Thymus (tissue), 11 donors: ENCODE data around the gene SYT5. TPM values are rescaled to one million over a fixed set of nuclear protein-coding genes. Genes with fewer than 3 reads are reported as not detected.

Source experiments
- DNase-seq, 9 donors: peaks; one replicate each; pipeline ENCODE4 v3.0.0-alpha.2; 2013; ENCODE audit warnings: low spot score in 9 of 9, low read depth in 6 of 9, missing footprints in 1 of 9
- H3K27ac ChIP-seq, 2 donors: one replicate each; pipeline ENCODE4 v1.5.1; 2013; ENCODE audit warnings: control low read depth in 1 of 2, low read depth in 1 of 2, low read length in 1 of 2, mild to moderate bottlenecking in 1 of 2, moderate library complexity in 1 of 2
- H3K27me3 ChIP-seq, 2 donors: one replicate each; pipeline ENCODE4 v1.5.1; 2013; ENCODE audit warnings: low read length in 1 of 2; ENCODE audit not compliant: control insufficient read depth in 2 of 2, insufficient read depth in 1 of 2
- H3K36me3 ChIP-seq, 2 donors: one replicate each; pipeline ENCODE4 v1.5.1; 2013; ENCODE audit warnings: low read length in 1 of 2, mild to moderate bottlenecking in 1 of 2, moderate library complexity in 1 of 2; ENCODE audit not compliant: control insufficient read depth in 2 of 2, insufficient read depth in 2 of 2
- H3K4me1 ChIP-seq, 2 donors: one replicate each; pipeline ENCODE4 v1.5.1; 2013; ENCODE audit warnings: low read length in 2 of 2; ENCODE audit not compliant: control insufficient read depth in 2 of 2, insufficient read depth in 2 of 2
- H3K4me3 ChIP-seq, 2 donors: one replicate each; pipeline ENCODE4 v1.5.1; 2013; ENCODE audit warnings: low read length in 2 of 2, control low read depth in 1 of 2, mild to moderate bottlenecking in 1 of 2
- H3K9me3 ChIP-seq, 2 donors: one replicate each; pipeline ENCODE4 v1.5.1; 2013; ENCODE audit warnings: low read length in 1 of 2, mild to moderate bottlenecking in 1 of 2; ENCODE audit not compliant: control insufficient read depth in 2 of 2, insufficient read depth in 1 of 2
- whole genome bisulfite sequencing: extraction: QIAGEN DNeasy Blood & Tissue Kit; methylation state at CpG from one replicate; pipeline ENCODE4 v1.1.7; 2013; 5-methylcytosine and 5-hydroxymethylcytosine counted together
- polyA plus RNA-seq: library from polyadenylated mRNA; stranded (reverse); fragments of 200-250 nt; gene quantifications from one replicate; pipeline ENCODE4 v1.2.3, GENCODE V29; 2013
- total RNA-seq: library from RNA; stranded (reverse); fragments of 120-200 nt; gene quantifications from one replicate; pipeline ENCODE4 v1.2.4, GENCODE V29; 2013
- donor health status: healthy.

SYT5 gene
- total and polyA plus RNA-seq, 2 donors, result 0.24 to 0.32 TPM

DNA sequence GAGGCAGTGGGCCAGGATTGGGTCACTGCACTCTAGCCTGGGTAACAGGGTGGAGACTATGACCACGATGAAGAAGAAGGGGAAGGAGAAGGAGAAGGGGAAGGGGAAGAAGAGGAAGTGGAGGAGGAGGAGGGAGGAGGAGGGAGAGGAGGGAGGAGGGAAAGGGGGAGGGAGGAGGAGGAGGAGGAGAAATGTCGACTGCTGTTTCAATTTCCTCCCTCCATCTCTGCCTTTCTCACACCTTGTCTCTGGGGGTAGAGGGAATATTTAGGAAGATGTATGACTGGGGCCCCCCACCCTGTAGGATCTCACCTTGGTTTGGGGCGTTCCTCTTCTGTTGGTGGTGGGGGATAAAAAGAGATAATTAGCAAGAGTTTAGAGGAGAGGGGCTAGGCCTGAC is 34.9 kb downstream of the SYT5 start:
- Histone ChIP-seq H3K27ac (no peak overlapping the region), H3K4me3 (no peak overlapping the region), H3K4me1 (no peaks in the 10 kb centered on the region), H3K27me3 (peaks cover 48 to 91% of the 10 kb centered on the region in 2 donors), H3K36me3 (no peaks in the 10 kb centered on the region), H3K9me3 (no peaks in the 10 kb centered on the region)
- no peak for DNase-seq
- 10% methylated on average over 3 of the region's 3 CpGs for WGBS

DNA sequence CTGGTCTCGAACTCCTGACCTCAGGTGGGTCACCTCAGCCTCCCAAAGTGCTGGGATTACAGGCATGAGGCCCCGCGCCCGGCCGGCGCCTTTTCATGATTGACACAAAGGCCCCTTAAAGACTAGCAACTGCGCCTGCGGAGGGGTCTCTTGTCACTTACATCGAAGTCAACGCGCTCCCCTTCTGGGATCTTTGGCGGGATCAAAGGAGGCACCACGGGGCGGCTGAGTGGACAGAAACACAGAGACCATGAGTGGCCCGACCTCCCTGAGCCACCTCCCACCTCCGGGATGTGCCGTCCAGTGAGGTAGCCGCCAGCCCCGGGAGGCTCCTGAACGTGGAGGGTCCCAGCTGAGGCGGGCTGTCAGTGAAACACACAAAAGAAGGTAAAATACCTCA is 38.4 kb downstream of the SYT5 start:
- no peak for DNase-seq
- Histone ChIP-seq H3K27ac (no peak overlapping the region), H3K4me1 (no peaks in the 10 kb centered on the region), H3K36me3 (no peaks in the 10 kb centered on the region), H3K4me3 (no peak overlapping the region), H3K9me3 (no peaks in the 10 kb centered on the region), H3K27me3 (peaks cover 32 to 64% of the 10 kb centered on the region in 2 donors)
- 36% methylated on average over 21 of the region's 21 CpGs for WGBS

DNA sequence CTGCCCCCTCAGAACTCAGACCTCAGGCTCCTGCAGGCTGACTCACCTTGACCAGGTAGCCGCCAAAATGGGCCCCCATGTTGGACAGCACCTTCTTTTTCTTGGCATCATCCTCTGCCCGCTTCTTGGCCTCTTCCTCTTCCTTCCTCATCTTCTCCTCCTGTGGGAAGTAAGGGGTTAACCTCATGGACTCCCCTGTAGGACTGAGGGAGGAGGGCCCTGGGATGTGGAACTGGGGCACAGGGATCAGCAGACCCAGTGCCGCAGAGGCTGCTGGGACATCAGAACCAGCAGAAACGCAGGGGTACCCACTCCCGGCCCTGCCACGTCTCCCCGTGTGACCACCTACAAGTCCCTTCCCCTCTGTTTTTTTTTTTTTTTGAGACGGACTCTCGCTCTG is 42.2 kb downstream of the SYT5 start:
- no peak overlapping the region for H3K27ac ChIP-seq
- no peaks in the 10 kb centered on the region for H3K36me3 ChIP-seq
- peaks cover 9 to 40% of the 10 kb centered on the region in 2 donors for H3K27me3 ChIP-seq
- no peak overlapping the region for H3K4me3 ChIP-seq
- H3K4me1 ChIP-seq, result no peaks in the 10 kb centered on the region
- WGBS, result 73% methylated on average over 9 of the region's 9 CpGs
- no peaks in the 10 kb centered on the region for H3K9me3 ChIP-seq
- no peak for DNase-seq

DNA sequence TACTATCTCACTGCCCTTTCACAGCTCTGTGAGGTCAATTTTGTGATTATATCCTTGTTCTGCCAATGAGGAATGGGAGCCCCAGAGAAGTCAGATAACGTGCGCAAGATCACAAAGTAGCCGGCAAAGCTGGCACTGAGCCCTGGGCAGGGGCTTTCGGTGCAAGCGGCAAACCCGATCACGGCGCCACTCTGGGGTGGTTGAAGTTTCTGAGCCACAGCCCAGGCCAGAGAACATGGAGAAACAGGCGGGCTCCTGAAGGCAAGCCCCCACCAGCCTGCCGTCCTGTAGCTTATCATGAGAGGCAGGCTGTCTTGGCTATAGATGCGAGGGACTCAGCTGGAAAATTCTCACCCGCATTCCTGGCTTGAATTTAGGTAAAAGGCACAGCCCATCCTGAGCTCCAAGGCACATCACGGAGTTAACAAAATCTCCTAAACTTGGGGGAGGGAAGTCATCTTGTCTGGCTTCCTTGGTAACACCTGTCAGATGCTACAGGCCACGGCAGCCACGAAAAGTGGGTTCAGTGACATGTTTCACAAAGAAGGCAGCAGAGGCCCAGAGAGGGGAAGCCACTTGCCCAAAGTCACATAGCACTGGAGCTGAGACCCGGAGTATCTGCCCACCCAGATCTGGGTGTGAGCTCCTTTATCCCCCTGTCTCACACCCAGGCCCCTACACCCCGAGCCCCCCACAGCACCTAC is 43.5 kb downstream of the SYT5 start:
- Histone ChIP-seq H3K9me3 (no peaks in the 10 kb centered on the region), H3K27ac (no peak overlapping the region), H3K4me3 (no peak overlapping the region), H3K36me3 (no peaks in the 10 kb centered on the region), H3K27me3 (peaks cover 5 to 35% of the 10 kb centered on the region in 2 donors), H3K4me1 (no peaks in the 10 kb centered on the region)
- WGBS, result 90% methylated on average over 17 of the region's 17 CpGs
- no peak for DNase-seq

DNA sequence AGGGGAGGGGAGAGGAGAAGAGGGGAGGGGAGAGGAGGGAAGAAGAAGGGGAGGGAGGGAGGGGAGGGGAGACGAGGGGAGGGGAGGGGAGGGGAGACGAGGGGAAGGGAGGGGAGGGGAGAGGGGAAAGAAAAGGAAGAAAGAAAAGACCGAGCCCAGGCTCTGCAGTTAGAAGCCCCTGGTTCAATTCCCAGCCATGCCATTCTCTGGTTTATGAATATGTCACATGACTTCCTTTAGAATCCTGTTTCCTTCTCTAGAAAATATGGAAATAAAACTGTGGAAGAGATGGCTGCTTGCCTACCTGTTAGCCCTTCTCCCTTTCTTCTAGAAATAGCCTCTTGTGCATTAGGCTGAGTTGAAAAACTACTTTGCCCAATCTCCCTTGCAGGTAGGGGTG is 45.4 kb downstream of the SYT5 start:
- no peaks in the 10 kb centered on the region for H3K36me3 ChIP-seq
- H3K4me1 ChIP-seq, result no peaks in the 10 kb centered on the region
- no peak overlapping the region for H3K4me3 ChIP-seq
- no peaks in the 10 kb centered on the region for H3K9me3 ChIP-seq
- WGBS, result 1% methylated on average over 2 of the region's 3 CpGs
- H3K27ac ChIP-seq, result no peak overlapping the region
- H3K27me3 ChIP-seq, result peaks cover 0 to 32% of the 10 kb centered on the region in 2 donors
- DNase-seq, result no peak

DNA sequence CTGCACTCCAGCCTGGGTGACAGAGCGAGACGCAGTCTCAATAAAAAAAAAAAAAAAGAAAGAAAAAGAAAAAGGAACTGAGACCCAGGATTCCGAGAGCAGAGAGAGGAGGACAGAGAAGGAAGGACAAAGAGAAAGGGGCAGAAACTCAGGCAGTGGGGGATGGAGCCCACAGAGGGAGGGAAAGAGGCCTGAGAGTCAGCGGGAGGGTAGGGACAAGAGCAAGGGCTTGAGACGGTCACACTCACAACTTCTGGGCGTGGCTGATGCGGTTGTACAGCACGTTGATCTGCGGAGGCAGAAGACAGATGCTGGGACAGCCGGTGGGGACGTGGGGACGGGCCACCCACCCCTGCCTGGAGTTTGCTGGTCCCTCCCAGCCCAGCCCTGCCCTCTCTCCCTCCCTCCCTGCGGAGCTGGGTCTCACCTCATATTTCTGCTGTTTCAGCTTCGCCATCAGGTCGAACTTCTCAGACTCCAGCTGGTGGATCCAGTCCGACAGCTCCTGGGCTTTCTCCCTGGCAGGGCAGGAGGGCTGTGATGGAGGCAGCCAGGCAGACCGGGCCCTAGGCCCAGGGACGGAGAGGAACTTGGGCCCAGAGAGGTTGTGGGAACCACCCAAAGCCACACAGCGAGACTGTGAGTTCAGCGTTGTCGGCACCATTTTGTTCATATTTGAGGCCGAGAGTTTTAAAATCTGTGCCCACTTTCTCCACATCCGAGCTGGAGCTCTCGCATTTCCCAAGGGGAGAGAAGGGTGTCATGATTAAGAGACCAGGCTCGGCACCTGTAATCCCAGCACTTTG is 46.2 kb downstream of the SYT5 start:
- H3K27me3 ChIP-seq, result peaks cover 0 to 34% of the 10 kb centered on the region in 2 donors
- 83% methylated on average over 25 of the region's 25 CpGs for WGBS
- no peaks in the 10 kb centered on the region for H3K36me3 ChIP-seq
- H3K4me1 ChIP-seq, result no peaks in the 10 kb centered on the region
- H3K4me3 ChIP-seq, result no peak overlapping the region
- H3K27ac ChIP-seq, result no peak overlapping the region
- DNase-seq, result no peak
- H3K9me3 ChIP-seq, result no peaks in the 10 kb centered on the region

DNA sequence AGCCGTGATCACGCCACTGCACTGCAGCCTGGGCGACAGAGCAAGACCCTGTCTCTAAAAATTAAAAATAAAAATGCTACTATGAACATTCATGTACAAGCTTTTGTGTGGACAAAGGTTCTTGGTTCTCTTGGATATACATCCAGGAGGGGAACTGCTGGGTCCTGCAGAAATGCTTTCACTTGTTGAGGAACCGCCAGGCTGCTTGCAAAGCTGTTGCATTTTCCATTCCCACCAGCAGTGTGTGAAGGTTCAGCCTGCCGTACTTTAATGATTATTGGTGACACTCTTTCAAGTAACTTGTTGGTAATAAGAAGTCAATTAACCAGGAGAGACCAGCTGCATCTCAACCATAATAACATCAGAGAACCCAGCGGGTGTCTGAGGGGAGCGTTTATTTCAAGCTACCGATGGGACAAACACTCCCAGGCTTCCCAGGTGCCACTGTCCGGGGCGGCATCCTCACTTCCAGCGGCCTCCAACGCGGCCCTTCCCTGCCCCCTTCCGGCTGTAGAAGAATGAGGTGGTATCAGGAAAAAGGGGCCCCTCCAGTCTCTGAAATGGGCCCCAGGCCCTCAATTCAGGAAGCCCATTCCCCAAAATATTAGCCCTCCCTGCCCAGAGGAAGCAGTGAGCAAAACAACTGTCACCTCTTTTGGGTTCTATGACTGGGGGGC is 47.5 kb downstream of the SYT5 start:
- Histone ChIP-seq H3K4me1 (no peaks in the 10 kb centered on the region), H3K27ac (no peak overlapping the region), H3K4me3 (no peak overlapping the region), H3K9me3 (no peaks in the 10 kb centered on the region), H3K27me3 (peaks cover 0 to 29% of the 10 kb centered on the region in 2 donors), H3K36me3 (no peaks in the 10 kb centered on the region)
- DNase-seq, result no peak
- WGBS, result 48% methylated on average over 14 of the region's 14 CpGs

DNA sequence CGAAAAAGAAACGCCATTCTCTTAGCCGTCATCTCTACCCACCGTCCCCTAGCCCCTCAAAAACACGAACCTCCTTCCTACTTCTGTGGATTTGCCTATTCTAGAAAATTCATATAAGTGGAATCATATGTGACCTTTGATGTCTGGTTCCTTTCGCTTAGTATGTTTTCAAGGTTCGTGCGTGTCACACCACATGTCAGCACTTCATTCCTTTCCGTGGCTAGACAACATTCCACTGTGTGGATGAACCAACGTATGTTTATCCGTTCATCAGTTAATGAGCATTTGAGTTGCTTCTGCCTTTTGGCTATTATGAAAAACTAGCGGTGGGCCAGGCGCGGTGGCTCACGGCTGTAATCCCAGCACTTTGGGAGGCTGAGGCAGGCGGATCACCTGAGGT is 48.7 kb downstream of the SYT5 start:
- H3K4me1 ChIP-seq, result no peaks in the 10 kb centered on the region
- H3K27me3 ChIP-seq, result peaks cover 0 to 28% of the 10 kb centered on the region in 2 donors
- no peaks in the 10 kb centered on the region for H3K36me3 ChIP-seq
- WGBS, result 92% methylated on average over 16 of the region's 16 CpGs
- no peaks in the 10 kb centered on the region for H3K9me3 ChIP-seq
- no peak overlapping the region for H3K27ac ChIP-seq
- H3K4me3 ChIP-seq, result no peak overlapping the region
- no peak for DNase-seq
